GM19035 (cell line): ENCODE measurements around the gene CKB.
A peak's percentile ranks its signal among the peaks of the same experiment; 100 is the strongest.

ENCODE experiments used
- ATAC-seq: cut with Tn5 transposase; IDR thresholded peaks from one replicate; pipeline ENCODE4 v1.9.1; 2021; ENCODE audit not compliant: unreplicated experiment

CKB gene

DNA sequence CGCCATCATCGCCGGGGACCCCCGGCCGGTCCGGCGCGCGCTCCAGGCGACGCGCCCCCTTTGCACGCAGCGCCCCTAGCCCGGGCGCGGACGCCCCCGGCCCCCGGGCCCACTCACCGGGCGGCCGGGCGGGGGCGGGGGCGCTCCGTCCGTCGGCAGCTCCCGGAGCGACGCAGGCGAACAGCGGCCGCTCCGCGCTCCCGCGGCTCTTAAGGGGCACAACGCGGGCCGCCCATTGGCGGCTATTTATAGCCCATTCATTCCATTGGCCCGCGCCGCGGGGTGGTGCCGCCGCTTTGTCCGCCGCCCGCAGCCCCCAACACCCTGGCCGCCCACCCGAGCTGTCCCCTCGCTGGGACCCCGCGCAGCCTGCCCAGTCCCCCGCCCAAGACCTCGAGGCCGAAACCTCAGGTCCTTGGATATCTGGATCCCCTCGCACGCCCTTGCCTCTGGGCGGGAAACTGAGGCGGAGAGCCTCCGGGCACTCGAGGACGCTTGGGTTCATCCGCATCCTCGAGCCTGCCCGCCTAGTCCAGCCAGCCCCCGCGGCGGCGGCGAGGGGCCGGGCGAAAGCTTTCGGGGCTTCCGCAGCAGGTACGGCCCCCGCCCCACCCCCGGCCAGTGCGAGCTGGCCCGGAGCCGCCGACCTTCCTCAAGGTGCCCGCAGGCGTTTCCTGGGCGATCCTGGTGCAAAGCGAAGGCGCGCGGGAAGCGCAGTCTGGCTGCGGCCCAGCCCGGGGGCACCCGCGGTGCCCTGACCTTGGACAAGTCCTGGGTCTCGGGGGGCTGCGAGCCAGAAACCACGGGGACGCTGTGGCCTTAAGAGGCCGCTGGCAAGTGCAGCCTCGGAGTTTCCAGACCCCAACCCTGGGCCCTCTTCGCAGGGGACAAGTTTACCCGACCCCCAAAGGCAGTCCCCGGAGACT is at the start of gene CKB:
Gene CKB (minus strand): TSS at position 182 of the 926 bp plus-strand sequence. CDS start 337 bp downstream, outside the sequence.
- no peak for ATAC-seq

DNA sequence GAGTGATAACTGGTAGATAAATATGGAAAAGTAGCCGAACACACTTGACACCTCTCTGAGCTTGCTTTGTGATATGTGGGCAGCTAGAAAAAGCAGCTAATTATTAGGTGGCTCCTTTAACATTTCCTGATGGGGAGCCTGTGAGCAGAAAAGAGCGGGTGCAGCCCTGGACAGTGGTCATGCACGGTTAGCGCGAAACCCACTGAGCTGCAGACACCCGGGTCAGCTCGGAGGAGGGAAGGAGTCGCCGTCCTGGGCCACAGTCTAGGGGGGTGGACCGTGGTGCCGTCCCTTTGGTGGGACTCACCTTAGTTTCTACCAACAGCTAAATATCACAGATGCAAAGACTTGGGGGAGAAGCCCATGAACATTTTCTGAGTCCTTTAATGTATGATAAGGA is 46.8 kb upstream of the CKB start:
- no peak for ATAC-seq

DNA sequence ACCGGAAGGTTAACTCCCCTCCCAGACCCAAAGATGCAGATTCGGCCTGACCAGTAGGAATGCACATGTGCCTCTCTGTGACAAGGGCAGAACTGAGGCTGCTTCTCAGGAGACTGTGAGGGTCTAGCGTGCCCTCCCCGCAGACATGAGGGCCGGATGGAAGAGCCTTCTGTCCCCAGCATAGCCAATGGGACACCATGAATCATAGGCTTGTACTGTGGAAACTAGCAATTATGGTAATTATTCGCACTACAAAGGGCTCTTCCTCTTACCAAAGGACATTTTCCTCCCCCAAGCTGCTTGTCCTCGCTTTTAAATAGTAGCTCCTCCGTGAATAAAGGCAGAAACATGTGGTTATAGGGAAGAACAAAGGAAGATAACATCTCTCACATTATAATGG is 46.3 kb upstream of the CKB start:
- ATAC-seq = no peak

DNA sequence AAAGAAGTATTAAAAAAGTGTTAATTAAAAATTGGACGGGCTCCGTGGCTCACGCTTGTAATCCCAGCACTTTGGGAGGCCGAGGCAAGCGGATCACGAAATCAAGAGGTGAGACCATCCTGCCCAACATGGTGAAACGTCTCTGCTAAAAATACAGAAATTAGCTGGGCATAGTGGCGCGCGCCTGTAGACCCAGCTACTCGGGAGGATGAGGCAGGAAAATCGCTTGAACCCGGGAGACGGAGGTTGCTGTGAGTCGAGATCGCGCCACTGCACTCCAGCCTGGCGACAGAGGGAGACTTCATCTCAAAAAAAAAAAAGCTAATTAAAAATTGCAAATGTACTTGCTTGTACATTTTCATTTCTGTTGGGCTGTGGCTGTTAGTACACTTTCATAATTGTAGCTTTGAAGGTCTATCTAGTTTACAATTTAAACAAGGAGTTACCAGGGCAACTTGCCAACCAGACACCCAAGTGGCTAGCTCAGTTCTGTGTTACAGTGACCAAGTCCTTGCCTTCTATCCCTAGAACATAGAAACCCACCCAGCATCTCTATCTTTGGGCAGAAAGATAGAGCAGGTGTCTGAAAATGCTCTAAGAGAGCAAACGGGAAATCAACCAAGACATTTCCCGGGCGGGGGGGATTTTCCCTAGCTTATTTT is 41.3 kb upstream of the CKB start:
- ATAC-seq = no peak

DNA sequence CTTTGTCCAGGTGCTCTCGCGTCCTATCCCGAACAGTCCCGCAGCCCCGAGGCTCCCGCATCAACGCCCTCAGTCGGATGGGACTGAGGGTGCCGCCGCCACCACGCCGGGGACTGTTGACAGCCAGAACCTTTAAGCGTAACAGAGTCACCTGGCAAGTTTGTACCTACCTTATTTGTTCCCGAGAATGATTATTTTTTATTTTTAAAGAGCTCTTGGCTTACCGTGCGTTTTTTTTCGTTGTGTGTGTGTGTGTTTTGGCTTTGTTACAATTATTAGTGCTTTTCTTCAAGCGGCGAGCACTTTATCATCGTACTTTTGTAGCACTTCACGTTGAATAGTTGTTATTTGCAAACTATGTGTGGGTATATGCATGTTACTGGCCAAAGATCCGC is 40.6 kb upstream of the CKB start:
- ATAC-seq = no peak

DNA sequence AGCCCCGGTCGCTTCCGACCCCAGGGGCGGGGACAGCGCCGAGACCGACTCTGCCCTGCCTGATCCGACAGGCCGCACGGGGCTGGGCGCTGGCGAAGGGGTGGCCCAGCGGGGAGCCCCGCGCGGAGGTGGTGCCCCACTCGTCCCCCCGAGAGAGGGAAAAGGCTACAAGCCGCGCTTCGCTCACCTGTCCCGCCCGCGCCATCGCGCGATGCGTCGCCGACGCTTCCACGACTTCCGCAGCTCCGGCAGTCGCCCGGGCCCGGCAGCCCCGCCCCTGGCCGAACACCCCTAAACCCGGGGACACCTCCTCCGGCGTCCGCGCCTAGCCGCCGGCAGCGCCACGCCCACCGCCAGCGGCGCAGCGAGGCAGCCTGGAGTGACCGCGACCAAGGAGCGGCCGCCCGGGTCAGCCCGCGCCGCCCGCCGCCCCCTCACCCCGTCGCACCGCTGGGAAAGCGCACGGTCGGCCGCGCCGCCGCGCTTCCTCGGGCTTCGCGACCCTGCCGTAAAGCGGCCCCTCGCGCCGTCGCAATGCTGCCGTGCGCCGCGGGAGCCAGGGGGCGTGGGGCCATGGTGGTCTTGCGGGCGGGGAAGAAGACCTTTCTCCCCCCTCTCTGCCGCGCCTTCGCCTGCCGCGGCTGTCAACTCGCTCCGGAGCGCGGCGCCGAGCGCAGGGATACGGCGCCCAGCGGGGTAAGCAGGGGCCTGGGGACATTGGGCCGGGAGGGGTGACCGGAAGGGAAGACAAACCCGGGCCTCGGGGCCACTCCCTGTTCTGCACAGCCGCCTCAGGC is 40.0 kb upstream of the CKB start, which contains the start of the genes BAG5 and COA8:
Gene BAG5 (minus strand): TSS at position 229 of the 797 bp plus-strand sequence. CDS start 1,493 bp downstream, outside the sequence.
Gene COA8 (plus strand): TSS at position 532 of the 797 bp plus-strand sequence. CDS start 42 bp downstream, at position 574.
- ATAC-seq = peak; percentile 83

DNA sequence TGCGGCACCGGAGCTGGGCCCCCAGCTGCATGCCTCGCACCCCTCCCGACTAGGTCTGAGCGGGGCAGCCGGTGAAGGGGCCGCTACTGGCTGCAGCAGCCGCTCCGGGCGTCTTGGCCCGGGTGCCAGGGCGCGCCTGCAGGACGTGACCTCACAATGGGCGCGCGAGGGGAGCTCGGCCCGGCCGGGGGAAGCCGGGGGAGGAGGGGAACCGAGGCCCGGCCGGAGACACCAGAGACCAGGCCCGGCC is 39.5 kb upstream of the CKB start:
- ATAC-seq = no peak

DNA sequence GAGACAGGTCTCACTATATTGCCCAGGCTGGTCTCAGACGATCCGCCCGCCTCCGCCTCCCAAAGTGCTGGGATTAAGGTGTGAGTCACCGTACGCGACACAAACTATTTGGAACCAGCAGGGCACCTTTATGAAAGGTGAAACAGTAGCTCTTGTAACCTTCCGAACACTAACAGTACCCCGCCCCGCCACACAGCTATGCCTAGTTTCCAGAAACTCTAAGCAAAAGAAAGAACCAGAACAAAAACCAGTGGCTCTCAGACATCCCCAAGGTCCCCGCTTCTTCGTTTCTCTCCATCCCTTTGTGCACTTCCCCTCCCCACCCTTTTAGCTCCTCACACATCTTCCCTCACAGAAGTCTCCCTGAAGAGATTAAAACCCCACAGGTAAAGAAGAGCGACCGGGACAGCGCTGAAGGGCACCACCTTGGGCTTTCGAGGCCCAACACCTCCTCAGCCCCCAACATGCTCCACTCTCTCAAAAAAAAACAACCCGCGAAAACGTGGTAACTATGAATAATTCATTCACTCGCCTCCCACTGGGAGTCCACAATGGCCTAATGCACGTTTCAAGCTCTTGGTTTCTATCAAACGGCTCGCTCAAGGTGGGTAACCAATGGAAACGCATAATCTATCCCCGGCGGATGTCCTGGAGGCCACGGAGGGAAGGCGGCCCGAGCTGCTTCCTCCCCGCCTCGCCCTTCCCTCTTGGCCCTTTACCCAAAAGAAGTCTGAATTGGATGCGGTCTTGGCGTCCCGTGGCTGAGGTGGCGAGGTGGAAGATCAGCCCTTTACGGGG is 39.0 kb upstream of the CKB start:
- ATAC-seq = peak; percentile 16

DNA sequence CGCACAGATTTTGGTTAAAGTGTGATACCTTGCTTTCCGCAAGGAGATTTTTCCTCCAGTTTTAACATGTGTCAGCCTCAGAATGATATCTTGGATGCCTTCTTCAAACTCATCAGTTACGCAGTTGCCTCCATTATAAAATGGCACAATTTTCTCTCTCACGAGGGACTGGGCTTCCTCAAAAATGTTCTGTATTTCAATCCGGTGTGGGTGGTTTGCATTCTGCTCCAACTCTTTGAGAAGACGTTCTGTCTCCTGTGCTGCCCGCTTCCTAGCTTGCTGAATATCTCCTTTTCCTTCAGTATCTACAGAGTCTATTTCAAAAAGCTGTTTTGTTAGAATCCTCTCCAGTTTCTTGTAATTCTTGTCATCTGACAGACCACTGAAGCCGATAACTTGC is 38.1 kb upstream of the CKB start:
- no peak for ATAC-seq

DNA sequence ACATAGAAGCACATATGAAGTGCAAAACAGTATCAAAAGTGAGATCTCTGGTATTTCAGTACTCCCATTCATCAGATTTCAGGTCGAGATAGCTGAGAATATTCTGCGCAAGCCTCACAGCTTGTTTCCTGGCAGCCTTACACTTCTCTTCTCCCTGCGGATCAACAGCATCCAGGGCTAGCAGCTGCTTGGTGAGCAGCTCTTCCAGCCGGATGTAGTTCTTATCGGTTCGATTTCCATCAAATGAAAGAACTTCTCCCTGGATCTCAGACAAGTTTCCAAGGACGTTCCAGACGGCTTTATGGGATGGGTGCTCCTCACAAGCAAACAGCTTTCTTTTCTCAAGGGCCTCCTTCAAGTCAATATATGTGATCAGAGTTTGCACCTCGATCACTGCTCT is 37.1 kb upstream of the CKB start:
- ATAC-seq = no peak

DNA sequence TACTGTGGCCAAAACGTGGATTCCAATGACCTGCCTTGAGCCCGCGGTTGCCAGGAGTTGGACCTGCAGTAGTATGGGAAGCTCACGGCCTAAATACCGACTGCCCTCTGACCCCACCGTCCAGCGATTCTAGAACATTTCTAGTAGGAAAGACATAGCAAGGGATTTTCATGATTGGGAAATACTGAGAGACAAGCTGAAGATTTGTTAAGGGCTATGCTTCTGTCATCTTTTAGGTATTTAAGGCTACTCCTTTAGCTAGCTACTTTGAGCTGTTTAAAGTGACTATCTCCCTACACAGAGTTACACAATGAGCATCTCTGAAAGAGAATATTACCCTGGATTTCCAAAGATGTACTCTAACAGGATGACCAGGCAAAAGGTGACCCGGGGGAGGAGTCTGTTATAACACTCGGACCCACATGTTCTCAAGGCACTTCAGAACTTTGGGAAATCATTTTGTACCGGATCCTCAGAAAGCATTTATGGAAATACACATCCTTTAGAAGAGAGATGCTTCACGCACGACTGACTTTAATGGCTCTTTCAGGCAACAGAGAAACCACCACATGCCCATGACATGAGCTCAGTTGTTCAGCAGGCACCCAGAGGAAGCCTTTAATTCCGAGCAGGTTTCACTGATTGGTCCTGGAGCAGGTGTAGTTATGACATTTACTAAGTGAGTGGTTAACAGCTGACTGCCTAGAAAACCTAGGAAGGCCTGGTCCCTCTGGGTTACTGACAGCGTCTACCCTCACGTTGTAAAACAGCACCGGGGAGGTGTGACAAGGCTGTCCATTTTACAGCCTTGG is 35.6 kb upstream of the CKB start:
- ATAC-seq = no peak

DNA sequence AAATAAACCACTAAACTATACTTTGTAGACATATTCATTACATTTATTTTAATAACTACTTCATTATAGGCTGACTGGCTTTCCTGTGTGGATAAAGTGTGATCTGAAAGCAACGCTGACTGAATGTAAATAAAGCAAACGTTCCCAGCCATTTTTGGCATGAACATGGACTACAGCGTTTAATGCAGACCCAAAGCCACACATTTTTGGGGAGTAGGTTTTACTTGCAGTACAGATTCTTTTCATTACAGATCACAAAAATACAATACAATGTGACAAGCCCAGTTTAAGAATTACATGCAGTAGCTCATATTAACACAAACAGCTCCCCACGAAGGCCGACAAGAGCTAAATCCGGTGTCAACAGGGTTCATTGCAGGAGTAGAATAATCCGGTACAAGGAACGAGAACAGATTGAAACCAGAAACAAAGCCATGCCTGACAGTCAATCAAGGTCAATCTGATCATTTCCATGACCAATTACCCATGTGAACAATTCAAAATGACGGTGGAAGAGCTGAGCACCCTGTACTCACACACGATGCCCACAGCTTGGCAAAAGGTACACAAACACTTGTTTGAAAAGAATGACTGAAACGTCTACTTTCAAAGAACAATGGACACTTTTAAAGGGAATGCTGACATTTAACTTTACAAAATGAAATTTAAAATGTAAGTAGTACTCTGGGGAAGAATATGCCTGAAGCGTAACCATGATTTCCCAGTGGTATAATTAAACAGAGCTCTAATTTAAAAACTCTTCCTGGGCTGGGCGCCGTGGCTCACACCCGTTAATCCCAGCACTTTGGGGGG is 34.5 kb upstream of the CKB start:
- no peak for ATAC-seq

DNA sequence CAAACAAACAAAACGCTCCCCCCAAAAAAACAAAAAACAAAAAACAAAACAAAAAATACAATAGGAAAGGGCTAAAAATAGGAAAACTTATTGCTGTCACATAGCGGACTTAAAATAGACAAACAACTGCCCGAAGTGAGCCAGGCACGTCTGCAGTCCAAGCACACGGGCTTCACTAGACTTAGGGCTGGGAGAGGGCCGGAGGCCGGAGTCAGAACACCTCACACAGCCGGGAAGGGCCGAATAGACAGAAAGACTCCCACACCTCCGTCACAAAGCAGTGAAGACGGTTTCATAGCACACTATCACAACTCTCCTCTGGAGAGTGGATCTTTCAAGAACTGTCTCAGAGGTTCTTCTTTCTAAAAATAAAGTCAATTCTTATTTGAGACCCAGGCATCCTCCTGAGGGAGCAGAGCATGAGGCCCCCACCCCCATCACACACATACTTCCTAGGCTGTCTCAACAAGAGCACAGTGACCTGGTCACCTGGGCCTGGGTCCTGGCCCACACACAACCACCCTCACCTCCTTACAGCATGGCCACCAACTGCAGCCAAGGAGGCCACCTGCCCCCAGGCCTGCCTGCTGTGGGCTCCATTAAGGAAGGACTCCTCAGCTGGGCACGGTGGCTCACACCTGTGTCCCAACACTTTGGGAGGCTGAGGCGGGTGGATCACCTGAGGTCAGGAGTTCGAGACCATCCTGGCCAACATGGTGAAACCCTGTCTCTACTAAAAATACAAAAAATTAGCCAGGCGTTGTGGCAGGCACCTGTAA is 33.1 kb upstream of the CKB start:
- ATAC-seq = no peak

DNA sequence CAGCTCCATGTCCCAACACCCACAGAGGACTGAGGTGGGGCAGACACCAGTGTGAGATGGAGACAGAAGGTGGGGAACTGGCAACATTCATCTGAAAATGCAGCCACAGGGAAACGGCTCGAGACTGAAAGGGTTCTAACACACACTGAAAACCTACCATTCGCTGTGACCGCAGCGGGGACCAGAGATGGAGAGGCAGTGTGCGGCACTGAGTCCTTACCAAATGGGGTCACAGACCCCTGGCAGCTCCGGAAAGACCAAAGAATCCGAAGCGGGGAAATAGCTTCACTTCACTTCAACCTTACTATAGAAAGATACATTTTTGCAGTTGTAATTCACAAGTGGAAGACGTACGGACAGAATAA is 30.2 kb upstream of the CKB start:
- ATAC-seq = no peak

DNA sequence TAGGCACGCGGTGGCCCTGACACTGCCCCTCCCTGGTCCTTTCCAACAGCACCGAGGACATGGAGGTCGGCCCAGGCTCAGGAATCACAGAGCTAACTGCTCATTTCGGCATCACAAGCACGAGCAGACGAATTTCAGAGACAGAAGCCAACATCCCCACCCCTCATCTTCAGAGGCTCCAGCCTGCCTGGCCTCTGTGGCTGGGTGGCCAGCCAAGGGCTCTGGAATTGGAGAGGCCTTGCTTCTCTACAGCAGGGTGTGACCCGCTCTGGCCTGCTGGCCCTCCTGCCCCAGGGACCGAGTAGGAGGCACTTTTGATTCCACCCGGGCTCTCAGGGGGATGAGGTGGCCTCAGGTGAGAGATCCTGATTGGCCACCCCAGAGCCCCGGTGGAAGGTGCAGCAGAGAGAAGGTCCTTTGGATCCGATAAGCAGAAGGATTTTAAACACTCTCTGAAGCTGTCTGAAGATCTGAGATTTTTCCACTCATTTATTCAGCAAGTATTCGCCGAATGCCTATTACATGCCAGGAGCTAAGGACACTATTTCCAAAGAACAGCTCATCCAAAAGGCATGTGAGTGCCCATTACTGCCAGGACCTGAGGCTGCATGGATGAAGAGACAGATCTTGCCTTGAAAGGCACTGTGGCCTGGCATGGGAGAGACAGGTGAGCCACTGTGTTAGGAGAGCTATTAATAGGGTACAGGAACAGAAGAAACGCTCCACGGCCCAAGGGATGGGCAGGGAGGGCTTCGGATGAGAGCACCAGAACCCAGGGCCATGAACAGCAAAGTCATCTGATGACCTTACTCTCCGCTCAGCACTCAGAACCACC is 29.6 kb upstream of the CKB start:
- ATAC-seq = no peak

DNA sequence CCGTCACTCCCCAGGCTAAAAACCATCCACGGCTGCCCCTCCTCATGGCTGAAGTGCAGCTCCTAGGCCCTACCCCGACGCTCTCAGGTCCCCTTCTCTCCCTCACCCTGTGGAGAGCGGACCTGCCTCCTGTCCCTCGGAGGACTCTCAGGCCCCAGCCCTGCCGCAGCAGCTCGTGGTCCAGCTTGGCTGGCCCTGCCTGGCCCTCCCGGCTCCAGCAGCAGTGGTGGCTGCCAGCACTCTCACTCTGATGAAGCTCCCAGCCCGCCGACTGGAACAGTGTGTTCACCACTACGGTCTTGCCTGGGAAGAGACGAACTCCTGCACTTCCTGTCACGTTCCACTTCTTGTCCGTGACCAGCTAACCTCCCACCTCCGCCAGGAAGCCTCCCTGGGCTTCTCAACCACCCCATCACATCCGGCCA is 28.7 kb upstream of the CKB start:
- ATAC-seq = no peak
